NCI-H748 (cell line): Measurements from ENCODE around the gene GPR37.

Experiments
- DNase-seq: peaks from one replicate; lab custom pipeline; 2025; ENCODE audit not compliant: unreplicated experiment; lab: John Stamatoyannopoulos, UW

The GPR37 gene

DNA sequence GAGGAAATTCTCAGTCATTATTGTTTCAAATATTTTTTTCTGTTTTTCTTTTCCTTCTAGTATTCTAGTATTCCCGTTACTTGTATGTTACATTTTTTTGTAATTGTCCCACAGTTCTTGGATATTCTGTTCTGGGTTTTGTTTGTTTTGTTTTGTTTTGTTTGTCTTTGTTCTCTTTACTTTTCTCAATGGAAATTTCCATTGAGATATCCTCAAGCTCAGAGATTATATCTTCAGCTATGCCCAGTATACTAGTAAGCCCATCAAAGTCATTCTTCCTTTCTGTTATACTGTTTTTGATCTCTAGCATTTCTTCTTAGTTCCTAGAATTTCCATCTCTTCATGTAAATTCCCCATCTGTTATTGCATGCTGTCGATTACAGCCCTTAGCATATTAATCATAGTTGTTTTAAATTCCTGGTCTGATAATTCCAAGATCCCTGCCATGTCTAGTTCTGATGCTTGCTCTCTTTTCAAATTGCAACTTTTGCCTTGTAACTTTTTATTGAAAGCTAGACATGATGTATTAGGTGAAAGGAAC, 27.8 kb downstream of the GPR37 start:
- DNase-seq: no peak

DNA sequence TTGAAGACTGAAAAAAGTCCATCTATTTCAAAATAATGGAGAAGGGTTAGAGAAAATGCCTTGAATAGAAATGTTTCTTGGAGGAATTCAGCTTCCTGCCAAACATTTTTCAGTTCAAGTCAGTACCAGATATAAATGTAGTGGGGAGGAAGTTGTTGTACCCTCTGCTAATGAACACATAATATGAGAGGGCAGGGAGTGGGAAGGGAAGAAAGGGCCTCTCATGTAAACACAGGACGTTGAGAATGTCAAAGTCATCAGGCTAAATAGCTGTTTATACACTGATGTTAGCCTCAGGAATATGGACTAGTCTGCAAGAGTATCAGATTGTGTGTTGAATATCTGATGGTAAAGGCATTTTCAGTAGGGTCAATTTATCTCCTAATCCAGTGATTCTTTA, 37.0 kb downstream of the GPR37 start:
- no peak for DNase-seq

DNA sequence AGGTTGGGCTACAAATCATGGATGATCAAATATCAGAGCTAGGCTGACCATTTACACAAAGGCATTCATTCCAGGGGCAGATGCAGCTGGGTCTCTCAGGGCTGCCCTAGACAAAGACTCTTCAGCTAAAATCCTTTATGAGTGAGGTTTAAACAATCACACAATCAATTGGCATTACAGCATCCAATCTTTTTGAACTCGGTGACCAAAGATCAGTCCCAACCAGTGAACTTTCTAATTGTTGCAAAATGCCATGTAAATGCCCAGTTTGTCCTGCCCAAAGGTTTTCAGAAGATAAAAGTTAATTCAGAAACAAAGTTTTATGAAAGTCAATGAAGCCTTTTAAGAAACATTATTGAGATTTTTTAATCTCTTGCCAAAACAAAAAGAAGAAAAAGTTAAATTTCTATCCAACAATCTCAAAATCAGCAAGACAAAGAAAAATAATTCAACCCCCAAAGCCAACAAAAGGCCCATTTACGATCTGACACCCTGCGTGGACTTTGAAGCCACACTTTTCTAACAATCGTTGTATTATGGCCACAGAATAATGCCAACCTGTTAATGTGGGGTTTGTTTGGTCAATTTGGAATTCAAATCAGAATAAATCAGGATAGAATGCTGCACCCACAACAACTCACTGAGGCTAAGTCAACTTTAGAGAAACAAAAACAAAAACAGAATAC, 40.9 kb downstream of the GPR37 start:
- DNase-seq: no peak

DNA sequence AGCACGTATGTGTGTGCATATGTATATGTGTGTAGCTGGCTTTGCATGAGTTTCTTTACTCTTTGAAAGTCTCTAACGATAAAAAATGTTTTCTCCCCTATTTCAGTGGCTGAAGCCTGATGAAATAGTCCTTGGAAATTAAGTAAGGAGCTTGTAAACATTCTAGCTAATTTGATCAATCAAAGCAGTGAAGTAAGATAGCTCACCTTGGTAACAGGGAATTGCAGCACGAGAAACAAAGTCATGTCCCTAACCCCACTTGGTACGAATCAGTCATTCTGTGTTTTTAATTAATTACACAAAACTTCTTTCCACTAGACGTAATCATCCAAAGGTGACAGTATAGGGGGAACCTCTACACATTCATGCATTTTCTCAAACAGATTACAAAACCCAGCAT, 41.5 kb downstream of the GPR37 start:
- no peak for DNase-seq

DNA sequence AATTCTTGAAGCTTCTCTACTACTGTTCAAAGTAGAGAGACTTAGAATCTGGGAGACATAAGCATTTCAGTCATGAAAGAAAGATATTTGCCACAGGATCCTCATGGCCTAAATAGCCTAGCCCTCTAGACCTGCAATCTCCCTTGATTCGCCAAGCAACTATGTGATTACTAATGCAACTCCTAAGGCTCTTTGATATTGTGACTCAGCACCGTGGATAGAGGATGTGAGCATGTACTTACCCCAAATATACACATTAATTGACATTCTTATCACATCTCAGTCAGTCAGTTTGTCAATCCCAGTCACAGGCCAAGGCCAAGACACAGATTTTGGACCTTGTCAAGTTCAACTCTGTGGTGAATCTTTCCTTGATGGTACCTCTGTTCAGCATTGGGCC, 42.6 kb downstream of the GPR37 start:
- no peak for DNase-seq

- no peak for DNase-seq
Measured at GRCh38 chr7:124722292-124722691, 43.3 kb downstream of the GPR37 start.

- no peak for DNase-seq
Measured at GRCh38 chr7:124720195-124720594, 45.4 kb downstream of the GPR37 start.

DNA sequence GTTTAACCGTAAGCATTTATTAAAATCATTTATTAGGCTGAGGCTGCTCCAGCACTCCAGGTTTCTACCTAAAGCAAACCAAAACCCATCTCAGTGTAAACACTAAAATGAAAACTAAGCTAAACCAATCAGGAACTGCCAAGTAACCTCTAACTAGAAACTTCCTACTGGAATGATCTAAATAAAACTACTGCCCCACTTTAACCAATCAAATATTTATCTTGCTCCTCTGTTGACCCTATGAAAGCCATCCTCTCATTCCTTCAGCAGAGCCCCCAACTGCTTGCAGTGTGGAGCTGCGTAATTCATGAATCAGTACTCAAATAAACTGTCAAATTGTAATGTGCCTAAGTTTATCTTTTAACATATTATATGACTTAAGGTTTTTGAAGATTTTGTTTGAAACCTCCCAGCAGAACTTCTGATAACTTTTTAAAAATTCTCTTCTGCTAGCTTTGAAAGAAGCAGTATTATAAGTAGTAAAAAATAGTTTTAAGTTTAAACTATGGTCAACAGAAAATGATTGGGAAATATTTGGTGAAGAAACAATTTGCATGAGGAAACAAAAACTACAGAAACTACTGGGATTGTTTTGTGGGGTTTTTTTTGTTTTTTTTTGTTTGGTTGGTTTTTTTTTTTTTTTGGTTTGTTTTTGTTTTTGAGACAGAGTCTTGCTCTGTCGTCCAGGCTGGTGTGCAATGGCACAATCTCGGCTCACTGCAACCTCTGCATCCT, 47.4 kb downstream of the GPR37 start:
- no peak for DNase-seq

GRCh38 chr7:124716894-124717293, 48.7 kb downstream of the GPR37 start:
- no peak for DNase-seq

DNA sequence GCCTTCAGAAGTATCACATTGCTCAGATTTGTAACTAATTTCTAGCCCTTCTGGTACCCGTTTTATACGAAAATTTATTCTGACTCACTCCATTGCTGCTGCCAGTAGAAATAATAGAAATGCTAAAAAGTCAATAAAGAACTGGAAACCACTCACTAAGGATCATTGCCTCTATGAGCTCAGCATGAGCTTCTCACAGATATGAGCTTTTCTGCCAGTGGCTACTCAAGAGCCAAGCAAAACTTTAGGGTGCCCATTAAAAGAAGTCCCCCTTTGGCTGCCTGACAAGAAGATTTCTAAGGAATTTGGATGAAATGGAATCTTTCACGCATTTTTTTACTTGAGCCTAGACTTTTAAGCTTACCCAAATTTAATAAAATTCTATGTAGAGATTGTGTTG, 52.5 kb downstream of the GPR37 start:
- no peak for DNase-seq

DNA sequence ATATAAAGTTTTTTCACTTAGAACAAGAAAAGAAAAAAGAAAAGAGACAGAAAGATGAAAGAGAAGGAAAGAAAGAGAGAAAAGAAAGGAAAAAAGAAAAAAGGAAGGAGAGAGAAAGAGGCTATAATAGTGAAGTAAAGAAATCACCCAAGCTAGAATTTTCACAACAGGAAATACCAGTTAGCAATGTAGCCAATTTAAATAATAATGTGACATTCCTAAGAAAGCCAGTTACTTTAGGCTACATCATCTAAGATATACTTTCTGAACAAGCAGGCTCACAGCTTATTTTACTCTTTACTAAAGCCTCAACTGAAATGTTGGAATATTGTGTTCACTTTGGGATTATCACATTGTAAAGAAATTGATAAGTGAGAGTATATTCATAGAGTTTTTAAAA, 53.6 kb downstream of the GPR37 start:
- no peak for DNase-seq

DNA sequence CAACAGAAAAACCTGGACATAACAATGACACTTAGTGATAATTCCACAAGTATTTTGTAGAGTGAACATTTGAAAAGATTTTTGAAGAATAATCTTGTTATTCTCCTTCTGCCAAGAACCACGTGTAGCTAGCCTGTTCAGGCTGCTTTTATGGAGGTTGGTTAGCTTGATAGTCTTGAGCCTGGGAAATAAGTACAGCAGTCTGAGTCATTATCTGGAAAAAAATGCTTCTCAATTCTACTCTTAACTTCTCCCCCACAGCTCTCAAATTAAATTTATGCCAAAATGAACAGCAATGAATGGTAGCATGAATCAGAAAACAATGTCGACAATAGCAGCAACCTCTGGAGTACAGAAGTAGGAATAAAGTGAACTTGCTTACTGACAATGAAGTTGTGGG, 63.2 kb downstream of the GPR37 start:
- no peak for DNase-seq

GRCh38 chr7:124701955-124702354, 63.6 kb downstream of the GPR37 start:
- no peak for DNase-seq

GRCh38 chr7:124700655-124701054, 64.9 kb downstream of the GPR37 start:
- DNase-seq: no peak

DNA sequence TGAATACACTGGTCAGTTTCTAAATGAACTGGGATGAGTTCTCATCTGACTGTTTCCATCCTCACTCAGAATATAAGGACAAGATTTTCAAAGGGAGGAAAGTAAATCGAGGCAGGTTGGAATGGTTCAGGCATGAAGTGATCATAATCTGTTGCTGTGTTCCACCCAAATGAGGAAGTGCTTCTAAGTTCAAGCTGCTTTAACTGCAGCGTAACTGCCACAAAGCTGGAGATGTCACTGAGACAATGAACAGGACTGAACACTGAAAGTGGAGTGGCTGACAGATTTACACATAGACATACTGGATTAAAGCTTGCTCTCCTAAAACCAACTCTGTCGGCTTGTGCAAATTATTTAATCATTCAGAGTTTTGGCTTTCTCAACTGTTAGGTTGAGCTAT, 66.6 kb downstream of the GPR37 start:
- DNase-seq: no peak

DNA sequence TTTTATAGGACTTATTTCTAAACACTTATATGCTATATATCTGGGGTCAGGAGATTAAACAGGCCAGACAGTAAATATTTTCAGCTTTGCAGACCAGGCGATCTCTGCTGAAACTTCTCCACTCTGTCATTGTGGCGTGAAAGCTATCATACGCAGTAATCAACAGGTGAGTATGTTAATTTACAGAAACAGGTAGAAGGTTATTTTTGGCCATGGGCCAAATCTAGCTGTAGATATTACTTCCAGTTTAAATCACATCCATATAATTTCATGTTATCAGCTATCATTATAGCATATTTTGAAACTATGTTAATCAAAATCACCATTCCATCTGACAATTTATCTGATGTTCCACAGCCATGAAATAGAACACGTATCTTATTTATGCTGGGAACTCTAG, 67.8 kb downstream of the GPR37 start:
- DNase-seq: peak; percentile 7
